Colon (tissue), 2 donors: ENCODE measurements around the gene INO80D.
A peak's percentile ranks its signal among the peaks of the same experiment; 100 is the strongest.
"Not testable (repeated sequence)": the region's sequence is repeated elsewhere in the genome, so short reads cannot be mapped to it uniquely, and the experiment has no call there.

ENCODE experiments used
- FAIRE-seq: peaks from 2 replicates; lab custom pipeline; 2012; peaks lifted over from hg19 to GRCh38; lab: Jason Lieb, UNC
- donor health status: control.
- donor health status: control.

INO80D gene

DNA sequence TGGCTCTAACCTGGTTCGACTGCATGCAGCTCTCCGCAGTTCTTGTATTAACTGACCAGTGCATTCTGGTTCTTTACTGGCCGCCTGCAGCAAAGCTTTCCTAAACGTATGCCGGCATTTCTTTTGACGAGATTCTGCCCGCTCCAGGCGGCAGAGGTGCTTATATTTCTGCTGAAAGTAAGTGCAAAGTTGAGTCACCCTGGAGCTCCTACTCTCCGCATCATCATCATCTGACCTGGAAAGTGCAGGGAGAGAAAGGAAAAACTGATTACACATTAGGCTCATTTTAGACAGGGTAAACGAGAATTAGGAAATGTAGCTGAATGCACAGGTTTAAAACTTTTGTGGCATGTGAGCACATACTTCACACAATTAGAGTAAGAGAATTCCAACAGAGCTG lies 57.9 kb downstream of the INO80D start:
- FAIRE-seq, result no peak

DNA sequence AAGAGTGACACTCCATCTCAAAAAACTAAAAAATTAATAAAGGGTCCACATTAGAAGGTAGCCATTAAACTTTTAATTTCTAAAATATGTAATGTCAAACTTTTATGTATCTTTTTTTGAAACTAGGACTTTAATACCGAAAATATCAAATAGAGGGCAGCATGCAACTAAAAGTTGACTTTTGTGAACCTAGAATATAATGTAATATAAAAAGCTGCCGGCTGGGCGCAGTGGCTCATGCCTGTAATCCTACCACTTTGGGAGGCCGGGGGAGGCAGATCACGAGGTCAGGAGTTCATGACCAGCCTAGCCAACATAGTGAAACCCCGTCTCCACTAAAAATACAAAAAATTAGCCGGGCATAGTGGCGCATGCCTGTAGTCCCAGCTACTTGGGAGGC lies 62.8 kb downstream of the INO80D start:
- FAIRE-seq, result no peak

DNA sequence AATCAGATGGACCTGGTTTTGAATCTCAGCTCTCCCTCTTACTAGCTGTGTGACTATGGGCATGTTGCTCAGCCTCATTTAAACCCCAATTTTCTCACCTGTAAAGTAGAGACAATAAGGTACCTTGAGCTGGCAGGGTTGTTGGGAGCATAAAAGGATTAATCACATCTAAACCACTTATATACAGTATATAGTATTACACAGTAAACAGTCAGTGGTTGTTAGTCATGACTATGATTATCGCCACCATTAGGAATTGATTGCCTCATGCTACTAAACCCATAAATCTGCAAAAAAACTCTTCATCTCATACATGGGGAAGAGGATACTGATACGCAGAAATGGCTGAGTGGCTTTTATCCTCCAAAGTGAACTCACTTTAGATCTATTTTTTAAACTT lies 65.8 kb downstream of the INO80D start:
- no peak for FAIRE-seq

DNA sequence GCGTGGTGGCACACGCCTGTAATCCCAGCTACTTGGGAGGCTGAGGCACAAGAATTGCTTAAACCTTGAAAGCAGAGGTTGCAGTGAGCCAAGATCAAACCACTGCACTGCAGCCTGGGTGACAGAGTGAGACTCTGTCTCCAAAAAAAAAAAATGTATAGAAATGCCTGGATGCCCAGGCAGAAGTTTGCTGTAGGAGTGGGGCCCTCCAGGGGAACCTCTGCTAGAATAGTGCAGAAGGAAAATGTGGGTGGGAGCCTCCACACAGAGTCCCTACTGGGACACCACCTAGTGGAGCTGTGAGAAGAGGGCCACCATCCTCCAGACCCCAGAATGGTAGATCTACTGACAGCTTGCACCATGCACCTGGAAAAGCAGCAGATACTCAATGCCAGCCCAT lies 70.2 kb downstream of the INO80D start:
- FAIRE-seq, result not testable (repeated sequence)

DNA sequence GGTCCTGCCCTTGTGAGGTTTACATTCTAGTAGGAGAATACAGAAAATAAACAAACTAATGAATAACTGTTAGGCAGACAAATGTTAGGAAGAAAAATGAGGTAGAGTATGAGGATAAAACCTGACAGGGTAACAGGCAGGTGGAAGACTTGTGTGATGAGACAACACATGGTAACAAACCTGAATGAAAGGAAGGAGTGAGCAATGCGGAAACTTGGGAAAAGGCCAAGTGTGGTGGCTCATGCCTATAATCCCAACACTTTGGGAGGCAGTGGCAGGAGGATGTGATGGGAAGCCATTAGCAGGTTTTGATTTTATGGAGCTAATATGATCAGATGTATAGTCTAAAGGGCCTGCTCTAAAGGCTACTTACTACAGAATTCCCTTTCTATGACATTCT lies 74.2 kb downstream of the INO80D start:
- FAIRE-seq, result no peak

DNA sequence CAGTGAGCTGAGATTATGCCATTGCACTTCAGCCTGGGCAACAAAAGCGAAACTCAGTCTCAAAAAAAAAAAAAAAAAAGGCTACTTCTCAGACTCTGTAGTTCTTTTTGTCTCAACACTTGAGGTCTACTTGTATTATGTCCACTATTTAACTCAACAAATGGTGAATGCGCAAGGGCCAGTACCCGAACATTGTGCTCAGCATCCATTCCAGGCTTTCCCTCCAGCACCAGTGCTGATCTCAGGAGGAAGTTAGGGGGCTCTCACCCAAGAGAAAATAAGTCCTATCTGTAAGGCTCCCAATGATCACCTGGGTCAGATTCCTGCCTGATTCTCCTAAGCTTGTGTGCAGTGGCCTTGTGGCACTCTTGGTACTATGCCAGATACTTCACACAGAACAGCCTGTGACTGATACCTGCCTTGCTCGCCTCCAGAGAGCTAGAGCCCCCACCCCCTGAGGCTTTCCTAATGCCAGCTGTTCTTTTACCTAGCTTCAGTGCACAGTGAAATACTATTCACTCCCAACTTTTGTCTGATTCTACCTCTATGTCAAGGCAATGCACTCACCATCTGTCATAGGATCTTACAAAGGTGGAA lies 74.9 kb downstream of the INO80D start:
- FAIRE-seq, result no peak

DNA sequence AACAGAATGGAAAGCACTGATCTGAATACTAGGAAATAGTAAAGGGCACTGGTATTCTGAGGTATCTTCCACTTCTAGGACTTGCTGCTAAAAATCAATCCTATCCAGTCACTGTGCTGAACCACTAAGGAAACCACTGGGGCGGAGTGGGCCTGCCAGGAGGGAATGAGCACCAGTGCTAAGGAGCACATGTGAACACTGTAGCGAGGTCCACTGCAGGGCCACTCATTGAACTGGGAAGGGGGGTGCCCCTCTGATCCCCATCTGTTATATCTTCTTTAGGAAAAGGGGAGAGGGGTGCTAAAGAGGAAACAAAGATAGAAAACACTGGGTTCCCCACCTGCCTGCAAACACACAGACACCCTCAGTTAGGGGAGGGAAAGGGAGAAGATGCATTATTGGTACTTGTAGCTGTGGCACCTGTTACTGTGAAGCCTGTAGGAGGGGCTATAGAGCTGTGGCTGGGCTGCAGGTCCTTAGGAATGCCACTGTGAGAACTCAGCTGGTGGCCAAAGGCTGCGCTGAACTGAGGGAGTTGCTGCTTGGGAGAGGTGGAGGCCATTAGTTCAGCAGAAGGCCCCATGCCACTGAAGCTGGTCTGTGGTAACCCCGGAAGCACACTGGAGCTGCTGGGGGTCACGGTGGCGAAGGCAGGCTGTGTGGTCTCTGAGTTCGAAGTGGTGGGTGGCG lies 81.8 kb downstream of the INO80D start:
- FAIRE-seq, result no peak

DNA sequence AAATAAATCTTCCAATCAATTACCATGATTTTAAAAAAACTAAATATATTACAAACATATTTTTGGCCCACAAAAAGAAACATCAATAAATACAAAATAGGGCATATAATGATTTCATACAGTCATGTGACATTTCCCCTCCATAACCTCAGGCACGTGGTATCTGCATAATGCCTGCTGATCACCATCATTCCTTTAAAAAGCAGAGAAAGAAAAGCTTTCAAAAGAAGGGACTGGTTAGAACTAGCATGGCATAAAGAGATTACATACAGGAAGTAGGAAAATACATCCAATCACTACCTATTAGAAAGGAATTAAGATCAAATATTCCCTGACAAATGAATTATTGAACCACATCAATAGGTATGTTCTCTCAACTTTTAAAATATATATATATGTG lies 83.5 kb downstream of the INO80D start:
- no peak for FAIRE-seq

DNA sequence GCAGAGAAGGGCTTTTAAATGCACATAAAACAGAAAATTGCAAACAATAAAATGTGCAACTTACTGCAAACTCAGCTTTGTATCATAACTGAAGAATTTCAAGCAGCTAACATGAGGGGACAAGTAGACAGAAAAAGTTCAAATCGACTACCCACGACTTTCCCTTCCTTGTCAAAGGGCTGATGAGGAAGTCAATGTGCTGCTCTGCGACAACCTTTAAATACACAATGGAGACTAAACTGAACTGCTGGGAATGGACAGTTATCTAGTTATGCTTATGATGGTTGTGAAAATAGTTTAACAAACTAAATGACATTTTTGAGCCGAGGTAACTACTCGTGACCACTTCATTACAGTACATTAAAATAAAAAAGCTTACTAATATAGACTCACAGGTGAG lies 84.1 kb downstream of the INO80D start:
- no peak for FAIRE-seq

DNA sequence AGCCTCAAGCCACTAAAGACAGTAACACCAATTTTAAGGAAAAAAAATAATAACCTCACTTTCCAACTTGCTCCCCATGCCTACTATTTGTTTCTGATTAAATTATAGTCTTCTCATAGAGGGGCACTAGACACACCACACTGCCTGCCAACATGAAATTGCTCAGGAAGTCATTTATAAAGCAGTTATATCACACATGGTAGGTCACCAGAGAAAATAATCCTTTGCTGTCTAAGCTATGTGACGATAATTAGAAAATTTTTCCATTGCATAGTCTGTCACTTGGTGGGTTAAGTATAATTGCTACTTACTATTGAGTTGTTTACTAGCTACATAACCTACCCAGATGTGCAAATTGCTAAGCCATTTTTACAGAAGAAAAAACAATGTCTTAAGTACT lies 85.2 kb downstream of the INO80D start:
- no peak for FAIRE-seq

DNA sequence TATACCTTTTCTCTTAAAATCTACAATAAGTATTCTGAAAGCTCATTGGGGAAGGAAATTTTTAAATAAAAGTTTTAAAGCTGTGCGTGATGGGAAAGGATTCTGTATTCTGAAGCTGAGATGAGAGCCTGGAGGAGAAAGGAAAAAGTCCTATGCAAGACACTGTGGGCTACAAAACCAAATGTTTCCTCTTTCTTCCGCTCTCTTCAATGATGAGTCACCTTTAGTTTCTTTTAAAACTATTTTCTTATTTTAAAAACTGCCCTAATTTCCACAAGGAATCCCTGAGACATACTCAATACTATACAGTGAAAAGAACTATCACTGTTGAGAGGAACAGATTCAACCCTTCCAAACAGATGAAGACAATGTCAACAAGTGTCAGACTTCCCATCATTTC lies 87.4 kb downstream of the INO80D start:
- no peak for FAIRE-seq

DNA sequence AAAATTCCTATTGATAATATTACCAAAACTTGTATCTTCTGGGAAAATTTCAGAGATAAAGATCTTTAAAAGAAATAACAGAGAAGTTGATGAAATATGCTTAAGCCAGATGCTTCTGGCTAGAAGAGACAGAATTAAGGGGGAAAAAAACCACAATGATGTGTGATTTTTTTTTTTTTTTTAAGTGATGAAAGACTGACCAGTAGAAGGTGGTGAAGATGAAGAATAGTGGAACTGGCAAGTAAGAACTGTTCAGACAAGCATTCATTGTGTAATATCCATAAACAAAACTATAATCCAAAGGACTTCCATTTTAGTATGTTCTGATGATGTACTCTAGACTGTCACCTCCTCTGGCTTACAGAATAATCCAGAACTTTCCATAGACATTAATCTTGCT lies 89.8 kb downstream of the INO80D start:
- no peak for FAIRE-seq

DNA sequence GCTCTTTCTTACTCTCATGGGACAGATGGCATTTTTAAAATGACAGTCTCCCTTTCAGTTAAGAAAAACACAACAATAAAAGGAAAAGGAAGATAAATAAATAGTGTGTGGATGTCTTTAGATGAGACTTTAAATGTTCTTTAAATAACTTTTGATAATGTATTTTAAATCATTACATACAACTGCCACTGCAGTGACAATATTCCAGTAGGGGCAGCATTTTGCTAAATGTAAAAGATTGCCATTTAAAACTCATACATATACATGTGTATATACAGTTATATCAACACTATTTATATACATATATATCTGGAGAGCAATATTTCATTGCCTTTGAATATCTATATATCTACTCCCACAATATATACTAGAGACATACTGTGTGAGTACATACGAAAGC lies 90.7 kb downstream of the INO80D start:
- FAIRE-seq, result no peak

DNA sequence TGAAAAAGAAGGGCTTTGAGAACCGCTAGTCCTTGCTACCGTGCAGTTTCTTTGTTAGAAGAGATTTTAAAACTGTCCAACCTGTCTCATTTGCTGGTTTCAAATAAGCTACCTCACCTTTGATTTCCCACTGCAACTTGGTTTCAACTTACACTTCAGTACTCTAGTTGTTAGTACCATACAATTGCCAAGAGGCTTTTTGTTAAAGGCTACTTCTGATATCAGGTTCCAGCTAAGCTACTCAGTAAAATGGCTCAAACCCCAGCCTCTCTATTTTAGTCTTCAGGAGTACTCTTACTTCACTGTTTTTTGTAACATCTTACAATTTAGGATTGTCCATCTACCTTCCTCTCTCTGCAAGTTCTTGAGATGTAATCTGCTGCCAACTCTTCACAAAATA lies 91.6 kb downstream of the INO80D start:
- no peak for FAIRE-seq

DNA sequence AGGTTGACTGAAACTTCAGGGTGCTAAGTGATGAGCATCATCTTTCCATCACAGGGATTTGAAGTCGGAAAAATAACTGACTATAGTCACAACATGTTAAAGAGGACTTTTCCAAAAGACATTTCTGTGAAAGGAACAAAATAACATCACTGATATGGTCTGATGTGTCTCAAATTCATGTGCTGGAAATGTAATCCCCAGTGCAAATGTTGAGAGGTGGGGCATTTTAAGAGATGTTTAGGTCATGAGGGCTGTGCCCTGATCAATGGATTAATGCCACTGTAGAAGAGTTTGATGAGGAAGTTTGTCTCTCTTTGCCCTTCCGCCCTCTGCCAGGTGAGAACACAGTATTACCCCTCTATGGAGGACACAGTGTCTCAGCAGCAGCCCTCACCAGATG lies 95.9 kb downstream of the INO80D start:
- FAIRE-seq, result no peak

DNA sequence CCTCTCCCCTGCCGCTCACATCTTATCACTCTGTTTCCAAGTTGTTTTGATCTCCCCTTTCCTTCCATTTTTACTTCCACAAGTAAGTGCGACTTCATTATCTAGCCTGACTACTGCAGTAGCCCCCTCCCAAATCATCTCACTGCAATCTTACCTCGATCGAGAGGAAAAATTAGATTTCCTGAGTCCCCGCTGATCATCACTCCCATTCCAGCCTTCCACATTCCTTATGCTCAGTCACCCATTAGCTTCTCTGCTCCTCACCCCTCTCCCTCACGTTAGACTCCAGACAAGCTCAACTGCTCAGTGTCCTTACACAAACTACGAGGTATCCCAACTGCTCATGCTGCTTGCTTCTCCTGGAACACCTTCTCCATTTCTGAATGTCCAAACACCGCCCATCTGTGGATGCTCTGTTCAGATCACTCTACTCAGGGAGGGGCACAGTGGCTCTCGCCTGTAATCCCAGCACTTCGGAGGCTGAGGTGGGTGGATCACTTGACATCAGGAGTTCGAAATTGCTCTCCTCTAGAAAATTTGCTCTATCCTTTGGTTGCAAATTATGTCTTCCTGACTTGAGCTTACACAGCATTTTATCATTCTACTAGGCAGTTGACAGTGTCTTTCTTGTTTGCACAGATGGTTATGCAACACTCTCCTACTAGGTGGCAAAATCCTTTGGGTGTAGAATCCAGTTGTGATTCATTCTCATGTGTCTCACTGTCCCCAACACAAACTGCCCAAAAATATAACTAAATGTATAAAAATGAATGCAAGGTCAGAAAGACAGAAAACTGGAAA lies 96.5 kb downstream of the INO80D start:
- no peak for FAIRE-seq

DNA sequence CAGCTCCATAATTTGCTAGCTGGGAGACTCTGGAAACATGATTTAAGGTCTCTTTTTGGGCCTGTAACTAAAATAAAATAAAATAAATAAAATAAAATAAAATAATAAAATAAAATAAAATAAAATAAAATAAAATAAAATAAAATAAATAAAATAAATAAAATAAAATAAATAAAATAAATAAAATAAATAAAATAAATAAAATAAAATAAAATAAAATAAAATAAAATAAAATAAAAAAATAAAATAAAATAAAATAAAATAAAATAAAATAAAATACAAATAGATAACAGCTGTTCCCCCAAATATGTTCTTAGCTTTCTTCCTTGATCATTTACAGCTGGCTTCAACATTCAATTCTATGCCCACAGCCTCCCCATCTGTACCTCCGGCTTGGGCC lies 97.3 kb downstream of the INO80D start:
- peak; percentile 97 for FAIRE-seq

DNA sequence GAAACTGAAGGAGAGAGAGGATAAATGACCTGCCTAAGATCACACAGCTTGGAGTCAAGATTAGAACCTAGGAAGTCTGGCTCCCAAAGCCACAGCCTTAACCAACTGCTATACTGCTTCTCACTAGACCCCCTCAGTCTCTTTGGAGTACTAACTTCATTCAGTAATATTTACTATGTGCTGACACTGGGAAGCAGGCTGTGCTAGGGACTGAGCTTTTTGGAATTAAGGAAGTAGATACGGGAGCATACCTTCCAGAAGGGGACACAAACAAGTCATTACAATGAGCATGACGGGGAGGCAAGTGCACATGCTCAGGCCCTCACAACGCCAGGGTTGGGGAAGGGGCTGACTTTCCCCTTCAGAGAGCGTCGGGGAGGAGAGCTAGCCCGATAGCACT lies 97.7 kb downstream of the INO80D start:
- no peak for FAIRE-seq

DNA sequence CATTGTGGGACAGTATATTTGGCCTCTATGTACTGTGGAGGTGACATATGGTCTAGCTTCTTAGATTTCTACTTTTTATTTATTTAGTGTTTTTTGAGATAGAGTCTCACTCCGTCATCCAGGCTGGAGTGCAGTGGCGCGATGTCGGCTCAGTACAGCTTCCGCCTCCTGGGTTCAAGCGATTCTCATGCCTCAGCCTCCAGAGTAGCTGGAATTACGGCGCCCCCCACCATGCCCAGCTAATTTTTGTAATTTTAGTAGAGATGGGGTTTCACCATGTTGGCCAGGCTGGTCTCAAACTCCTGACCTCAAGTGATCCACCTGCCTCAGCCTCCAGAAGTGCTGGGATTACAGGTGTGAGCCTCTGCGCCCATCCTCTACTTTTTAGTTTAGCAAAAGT lies 99.6 kb downstream of the INO80D start:
- not testable (repeated sequence) for FAIRE-seq

DNA sequence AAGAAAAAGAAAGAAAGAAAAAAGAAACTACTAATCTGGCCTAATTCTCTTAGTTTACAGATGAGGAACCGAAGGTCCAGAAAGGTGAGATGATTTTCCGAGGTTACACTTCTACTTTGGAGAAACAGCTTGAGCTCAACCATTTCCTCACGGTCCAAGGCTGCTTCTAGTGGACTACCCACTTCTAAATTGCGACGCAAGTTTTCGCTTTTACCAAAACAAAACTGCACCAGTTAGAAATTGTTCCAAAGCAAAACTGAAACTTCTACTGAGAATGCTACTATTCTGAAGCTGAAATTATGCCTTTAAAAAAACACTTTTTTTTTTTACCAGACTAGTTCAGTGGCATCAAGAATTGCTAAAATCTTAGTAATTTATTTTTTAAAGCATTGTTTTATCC lies 101.6 kb downstream of the INO80D start:
- no peak for FAIRE-seq

DNA sequence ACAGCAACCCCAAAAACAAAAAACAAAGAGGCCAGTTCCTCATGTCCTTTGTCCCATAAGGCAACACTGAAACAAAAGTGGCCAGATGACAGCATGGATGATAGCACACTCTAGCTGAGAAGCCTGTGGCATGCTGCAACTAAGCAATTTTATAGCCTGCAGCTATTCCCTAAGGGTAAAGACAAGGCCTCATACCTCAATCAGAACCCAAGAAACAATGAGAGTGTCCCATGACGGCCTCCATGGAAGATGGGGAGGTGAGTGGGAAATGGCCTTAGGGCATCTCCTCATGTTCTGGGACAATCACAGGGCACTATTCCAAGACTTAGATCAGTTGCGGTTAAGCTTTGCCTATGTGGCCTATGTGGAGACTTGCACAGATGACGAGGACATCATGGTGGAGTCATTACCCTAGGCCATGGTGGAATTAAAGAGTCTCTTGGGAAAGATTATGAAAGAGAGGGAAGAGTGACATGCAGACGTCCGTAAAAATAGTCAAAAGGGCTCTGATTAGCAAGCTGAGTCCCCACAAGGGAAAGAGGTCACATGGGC lies 103.1 kb downstream of the INO80D start:
- FAIRE-seq, result no peak

DNA sequence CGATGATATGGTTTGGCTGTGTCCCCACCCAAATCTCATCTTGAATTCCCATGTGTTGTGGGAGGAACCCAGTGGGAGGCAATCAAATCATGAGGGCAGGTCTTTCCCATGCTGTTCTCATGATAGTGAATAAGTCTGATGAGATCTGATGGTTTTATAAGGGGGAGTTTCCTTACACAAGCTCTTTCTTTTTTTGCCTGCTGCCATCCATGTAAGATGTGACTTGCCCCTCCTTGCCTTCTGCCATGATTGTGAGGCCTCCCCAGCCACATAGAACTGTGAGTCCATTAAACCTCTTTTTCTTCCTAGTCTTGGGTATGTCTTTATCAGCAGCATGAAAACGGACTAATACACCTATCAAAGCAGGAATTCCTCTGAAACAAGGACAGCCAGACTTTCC lies 107.2 kb downstream of the INO80D start:
- not testable (repeated sequence) for FAIRE-seq

DNA sequence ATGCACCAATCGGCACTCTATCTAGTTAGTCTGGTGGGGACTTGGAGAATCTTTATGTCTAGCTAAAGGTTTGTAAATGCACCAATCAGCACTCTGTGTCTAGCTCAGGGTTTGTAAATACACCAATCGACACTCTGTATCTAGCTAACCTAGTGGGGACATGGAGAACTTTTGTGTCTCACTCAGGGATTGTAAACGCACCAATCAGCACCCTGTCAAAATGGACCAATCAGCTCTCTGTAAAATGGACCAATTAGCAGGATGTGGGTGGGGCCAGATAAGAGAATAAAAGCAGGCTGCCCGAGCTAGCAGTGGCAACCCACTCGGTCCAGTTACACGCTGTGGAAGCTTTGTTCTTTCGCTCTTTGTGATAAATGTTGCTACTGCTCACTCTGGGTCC lies 108.3 kb downstream of the INO80D start:
- not testable (repeated sequence) for FAIRE-seq
